HL-60 (cell line): Measurements from ENCODE around the gene GRIK1.

ENCODE experiments used
- POLR2AphosphoS5 ChIP-seq: IDR thresholded peaks from 2 replicates; pipeline ENCODE4 v1.6.1; 2012; ENCODE audit warnings: low read depth
- TF ChIP-seq, protein P1 (sequence below): IDR thresholded peaks from one replicate; pipeline ENCODE4 v1.5.1; 2011; ENCODE audit warnings: low read length, control low read depth, inconsistent platforms; ENCODE audit not compliant: insufficient read depth
- TF ChIP-seq, protein P2 (sequence below): IDR thresholded peaks from 2 replicates; pipeline ENCODE4 v1.6.1; 2012; ENCODE audit warnings: low read depth; ENCODE audit not compliant: insufficient replicate concordance

DNA sequence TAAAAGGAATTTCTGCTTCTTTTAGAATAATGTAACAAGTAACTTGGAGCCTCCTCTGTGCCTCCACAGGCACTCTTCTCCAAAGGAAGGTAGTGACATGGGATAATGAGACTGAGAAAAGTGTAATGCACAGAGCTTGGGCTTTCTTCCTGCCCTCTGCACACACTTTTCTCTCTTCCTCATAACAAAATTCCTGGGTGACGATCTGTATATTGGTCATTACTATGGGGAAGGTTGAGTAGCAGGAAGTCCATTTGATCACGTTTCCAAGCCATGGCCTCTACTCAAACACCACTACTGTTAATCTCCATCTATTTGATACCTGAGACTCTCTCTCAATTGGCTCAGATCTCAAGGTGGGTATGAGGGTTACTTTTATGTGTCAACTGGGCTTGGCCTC, 113.9 kb downstream of the GRIK1 start:
- TF ChIP-seq, protein P1, sequence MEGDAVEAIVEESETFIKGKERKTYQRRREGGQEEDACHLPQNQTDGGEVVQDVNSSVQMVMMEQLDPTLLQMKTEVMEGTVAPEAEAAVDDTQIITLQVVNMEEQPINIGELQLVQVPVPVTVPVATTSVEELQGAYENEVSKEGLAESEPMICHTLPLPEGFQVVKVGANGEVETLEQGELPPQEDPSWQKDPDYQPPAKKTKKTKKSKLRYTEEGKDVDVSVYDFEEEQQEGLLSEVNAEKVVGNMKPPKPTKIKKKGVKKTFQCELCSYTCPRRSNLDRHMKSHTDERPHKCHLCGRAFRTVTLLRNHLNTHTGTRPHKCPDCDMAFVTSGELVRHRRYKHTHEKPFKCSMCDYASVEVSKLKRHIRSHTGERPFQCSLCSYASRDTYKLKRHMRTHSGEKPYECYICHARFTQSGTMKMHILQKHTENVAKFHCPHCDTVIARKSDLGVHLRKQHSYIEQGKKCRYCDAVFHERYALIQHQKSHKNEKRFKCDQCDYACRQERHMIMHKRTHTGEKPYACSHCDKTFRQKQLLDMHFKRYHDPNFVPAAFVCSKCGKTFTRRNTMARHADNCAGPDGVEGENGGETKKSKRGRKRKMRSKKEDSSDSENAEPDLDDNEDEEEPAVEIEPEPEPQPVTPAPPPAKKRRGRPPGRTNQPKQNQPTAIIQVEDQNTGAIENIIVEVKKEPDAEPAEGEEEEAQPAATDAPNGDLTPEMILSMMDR, result no peak
- TF ChIP-seq POLR2AphosphoS5, result no peak
- TF ChIP-seq, protein P2, sequence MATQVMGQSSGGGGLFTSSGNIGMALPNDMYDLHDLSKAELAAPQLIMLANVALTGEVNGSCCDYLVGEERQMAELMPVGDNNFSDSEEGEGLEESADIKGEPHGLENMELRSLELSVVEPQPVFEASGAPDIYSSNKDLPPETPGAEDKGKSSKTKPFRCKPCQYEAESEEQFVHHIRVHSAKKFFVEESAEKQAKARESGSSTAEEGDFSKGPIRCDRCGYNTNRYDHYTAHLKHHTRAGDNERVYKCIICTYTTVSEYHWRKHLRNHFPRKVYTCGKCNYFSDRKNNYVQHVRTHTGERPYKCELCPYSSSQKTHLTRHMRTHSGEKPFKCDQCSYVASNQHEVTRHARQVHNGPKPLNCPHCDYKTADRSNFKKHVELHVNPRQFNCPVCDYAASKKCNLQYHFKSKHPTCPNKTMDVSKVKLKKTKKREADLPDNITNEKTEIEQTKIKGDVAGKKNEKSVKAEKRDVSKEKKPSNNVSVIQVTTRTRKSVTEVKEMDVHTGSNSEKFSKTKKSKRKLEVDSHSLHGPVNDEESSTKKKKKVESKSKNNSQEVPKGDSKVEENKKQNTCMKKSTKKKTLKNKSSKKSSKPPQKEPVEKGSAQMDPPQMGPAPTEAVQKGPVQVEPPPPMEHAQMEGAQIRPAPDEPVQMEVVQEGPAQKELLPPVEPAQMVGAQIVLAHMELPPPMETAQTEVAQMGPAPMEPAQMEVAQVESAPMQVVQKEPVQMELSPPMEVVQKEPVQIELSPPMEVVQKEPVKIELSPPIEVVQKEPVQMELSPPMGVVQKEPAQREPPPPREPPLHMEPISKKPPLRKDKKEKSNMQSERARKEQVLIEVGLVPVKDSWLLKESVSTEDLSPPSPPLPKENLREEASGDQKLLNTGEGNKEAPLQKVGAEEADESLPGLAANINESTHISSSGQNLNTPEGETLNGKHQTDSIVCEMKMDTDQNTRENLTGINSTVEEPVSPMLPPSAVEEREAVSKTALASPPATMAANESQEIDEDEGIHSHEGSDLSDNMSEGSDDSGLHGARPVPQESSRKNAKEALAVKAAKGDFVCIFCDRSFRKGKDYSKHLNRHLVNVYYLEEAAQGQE, result no peak
